ENCODE results near the gene RBM26.
"Not testable (repeated sequence)": the region's sequence is repeated elsewhere in the genome, so short reads cannot be mapped to it uniquely, and the experiment has no call there.

Gene RBM26

GRCh38 chr13:79282508-79282907 is 123.5 kb downstream of the RBM26 start:
- TF ChIP-seq POLR2A (IDR thresholded peaks at IDR 0.05; ENCODE audit: low read length) (no peak), GATA1 (IDR thresholded peaks at IDR 0.05; ENCODE audit: low read depth, low read length) (no peak)
- DNase-seq = no peak

- no peak for DNase-seq
- TF ChIP-seq GATA1 (IDR thresholded peaks at IDR 0.05; ENCODE audit: low read depth, low read length) (no peak), POLR2A (IDR thresholded peaks at IDR 0.05; ENCODE audit: low read length) (no peak)
These were observed 124.7 kb downstream of the RBM26 start for GRCh38 chr13:79281339-79281747.

- not testable (repeated sequence) for DNase-seq
These were observed 126.3 kb downstream of the RBM26 start for GRCh38 chr13:79279735-79280134.

- no peak for TF ChIP-seq GATA1 (IDR thresholded peaks at IDR 0.05; ENCODE audit: low read depth, low read length)
- no peak for TF ChIP-seq POLR2A (IDR thresholded peaks at IDR 0.05; ENCODE audit: low read length)
- DNase-seq = no peak
These were observed 133.0 kb downstream of the RBM26 start for GRCh38 chr13:79273045-79273444.

- TF ChIP-seq POLR2A (IDR thresholded peaks at IDR 0.05; ENCODE audit: low read length) = no peak
- TF ChIP-seq GATA1 (IDR thresholded peaks at IDR 0.05; ENCODE audit: low read depth, low read length) = no peak
These were observed 134.4 kb downstream of the RBM26 start for GRCh38 chr13:79271616-79272015.

GRCh38 chr13:79270859-79271258 is 135.2 kb downstream of the RBM26 start:
- DNase-seq = no peak
- TF ChIP-seq GATA1 (IDR thresholded peaks at IDR 0.05; ENCODE audit: low read depth, low read length) = no peak
- TF ChIP-seq POLR2A (IDR thresholded peaks at IDR 0.05; ENCODE audit: low read length) = no peak

More at GRCh38 chr13:79271616-79272015, 134.4 kb downstream of the RBM26 start:
- DNase-seq = no peak
